ENCODE results near the gene CUL7. TPM values are rescaled to one million over a fixed set of nuclear protein-coding genes. Genes with fewer than 3 reads are reported as not detected.

The CUL7 gene
- total RNA-seq, 4 donors from 2014 or later: 11.9 to 21.3 (median 15.4) TPM

GRCh38 chr6:43020052-43020705 lies 33.5 kb downstream of the CUL7 start:
- peaks cover 0 to 44% of the 10 kb centered on the region in 2 donors for H3K36me3 ChIP-seq
- H3K4me1 ChIP-seq: peaks cover 89 to 91% of the 10 kb centered on the region in 2 donors
- in situ Hi-C loops (cut with MboI; ENCODE audit: low sequenced_read_pairs in 4 of 4): no loop called here
- no peaks in the 10 kb centered on the region for H3K27me3 ChIP-seq
- DNase-seq (no peak), ATAC-seq (no peak)
- TF ChIP-seq POLR2A (IDR thresholded peaks at IDR 0.05): no peak
- TF ChIP-seq CTCF (IDR thresholded peaks at IDR 0.05 in 4 of 5, conservative IDR thresholded peaks at IDR 0.05 in 1 of 5): no peak
- no peaks in the 10 kb centered on the region for H3K9me3 ChIP-seq
- intact Hi-C loops (cut with DNase I; ENCODE audit: low total_unique reads): no loop called here
- H3K27ac ChIP-seq: peak overlapping the region; percentile 95 to 98 (median 98)
- H3K4me3 ChIP-seq: no peak overlapping the region

- peak in 1 of 2 donors; percentile 38 for DNase-seq
- intact Hi-C loops (cut with DNase I; ENCODE audit: low total_unique reads) (loop anchor here (10.0 kb wide), 2 partner anchors 804 to 1284 kb away; partner anchors contain the start of genes MRPS10 and TFEB), in situ Hi-C loops (cut with MboI; ENCODE audit: low sequenced_read_pairs in 4 of 4) (loop anchor here in 1 of 4 donors (10.0 kb wide), 1 partner anchor 454 kb away; the partner anchor contains the start of gene UBR2)
- Histone ChIP-seq H3K36me3 (peaks cover 0 to 34% of the 10 kb centered on the region in 2 donors), H3K9me3 (no peaks in the 10 kb centered on the region), H3K27me3 (no peaks in the 10 kb centered on the region), H3K4me3 (no peak overlapping the region), H3K27ac (peak overlapping the region; percentile 95 to 98 (median 98)), H3K4me1 (peaks cover 86 to 89% of the 10 kb centered on the region in 2 donors)
- TF ChIP-seq CTCF (IDR thresholded peaks at IDR 0.05 in 4 of 5, conservative IDR thresholded peaks at IDR 0.05 in 1 of 5): no peak
- no peak for TF ChIP-seq POLR2A (IDR thresholded peaks at IDR 0.05)
- ATAC-seq: peak in 1 of 2 donors; percentile 5
Observed at GRCh38 chr6:43019152-43019551, 34.5 kb downstream of the CUL7 start.

GRCh38 chr6:43016943-43017334 lies 36.7 kb downstream of the CUL7 start:
- in situ Hi-C loops (cut with MboI; ENCODE audit: low sequenced_read_pairs in 4 of 4): loop anchor here in 1 of 4 donors (10.0 kb wide), 1 partner anchor 452 kb away; the partner anchor contains the start of gene UBR2
- DNase-seq: peak in 1 of 2 donors; percentile 49

More at GRCh38 chr6:43016943-43017334, 36.7 kb downstream of the CUL7 start:
- no peaks in the 10 kb centered on the region for H3K27me3 ChIP-seq
- H3K4me3 ChIP-seq: peak overlapping the region; percentile 23 to 39 (median 30)
- H3K9me3 ChIP-seq: no peaks in the 10 kb centered on the region
- ATAC-seq: no peak
- TF ChIP-seq POLR2A (IDR thresholded peaks at IDR 0.05) (no peak), CTCF (IDR thresholded peaks at IDR 0.05 in 4 of 5, conservative IDR thresholded peaks at IDR 0.05 in 1 of 5) (no peak)
- peak overlapping the region; percentile 95 to 98 (median 98) for H3K27ac ChIP-seq
- intact Hi-C loops (cut with DNase I; ENCODE audit: low total_unique reads): loop anchor here (10.0 kb wide), 2 partner anchors 802 to 1282 kb away; partner anchors contain the start of genes MRPS10 and TFEB
- H3K4me1 ChIP-seq: peaks cover 76 to 83% of the 10 kb centered on the region in 2 donors
- H3K36me3 ChIP-seq: peaks cover 0 to 36% of the 10 kb centered on the region in 2 donors
